Neuronal stem cell (in vitro differentiated cells): ENCODE data around the gene SIGLEC7.

Experiments used
- DNase-seq: peaks from one replicate; pipeline ENCODE4 v3.0.0-alpha.2; 2013; ENCODE audit warnings: low spot score
- H2AFZ ChIP-seq: one replicate; pipeline ENCODE4 v1.6.1; 2013; ENCODE audit warnings: mild to moderate bottlenecking, low read length, inconsistent platforms
- H2AK5ac ChIP-seq: 2 replicates; pipeline ENCODE4 v1.6.1; 2013; ENCODE audit warnings: low read depth, mild to moderate bottlenecking, inconsistent platforms, low read length, moderate library complexity, mixed read lengths
- H2BK120ac ChIP-seq: 2 replicates; pipeline ENCODE4 v1.6.1; 2013; ENCODE audit warnings: low read depth, mild to moderate bottlenecking, inconsistent platforms, low read length, moderate library complexity, mixed read lengths
- H2BK12ac ChIP-seq: one replicate; pipeline ENCODE4 v1.6.1; 2013; ENCODE audit warnings: low read length, inconsistent platforms
- H2BK15ac ChIP-seq: 2 replicates; pipeline ENCODE4 v1.6.1; 2013; ENCODE audit warnings: mild to moderate bottlenecking, low read length, inconsistent platforms, mixed read lengths
- H2BK5ac ChIP-seq: one replicate; pipeline ENCODE4 v1.6.1; 2013; ENCODE audit warnings: inconsistent platforms, mild to moderate bottlenecking, low read length, moderate library complexity
- H3K14ac ChIP-seq: one replicate; pipeline ENCODE4 v1.6.1; 2013; ENCODE audit warnings: low read length, inconsistent platforms
- H3K18ac ChIP-seq: 2 replicates; pipeline ENCODE4 v1.6.1; 2013; ENCODE audit warnings: low read length, inconsistent platforms
- H3K23ac ChIP-seq: 2 replicates; pipeline ENCODE4 v1.6.1; 2013; ENCODE audit warnings: low read depth, mild to moderate bottlenecking, mixed read lengths, low read length, inconsistent platforms; ENCODE audit not compliant: poor library complexity
- H3K27ac ChIP-seq: replicated peaks from 3 replicates; pipeline ENCODE4 v1.5.1; 2013; ENCODE audit warnings: low read length, inconsistent platforms
- H3K27me3 ChIP-seq, 3 experiments: 2 replicates each; pipeline ENCODE4 v1.6.1; 2013; ENCODE audit warnings: low read length in 3 of 3, mild to moderate bottlenecking in 2 of 3, inconsistent platforms in 1 of 3, low read depth in 1 of 3, mixed read lengths in 1 of 3, moderate library complexity in 1 of 3; ENCODE audit not compliant: control insufficient read depth in 3 of 3, insufficient read depth in 3 of 3
- H3K36me3 ChIP-seq, 2 donors: replicated peaks in 1 of 2; 2 replicates each; pipeline ENCODE4 v1.6.1; 2013; ENCODE audit warnings: low read length in 2 of 2; ENCODE audit not compliant: control insufficient read depth in 2 of 2, insufficient read depth in 2 of 2
- H3K4ac ChIP-seq: 2 replicates; pipeline ENCODE4 v1.6.1; 2013; ENCODE audit warnings: inconsistent platforms, mild to moderate bottlenecking, low read length, moderate library complexity
- H3K4me1 ChIP-seq, 2 donors: 1 replicate in 1 of 2; 2 replicates in 1 of 2; pipeline ENCODE4 v1.6.1; 2013; ENCODE audit warnings: low read length in 2 of 2, low read depth in 1 of 2; ENCODE audit not compliant: control insufficient read depth in 2 of 2, insufficient read depth in 1 of 2
- H3K4me2 ChIP-seq: one replicate; pipeline ENCODE4 v1.6.1; 2013; ENCODE audit warnings: mild to moderate bottlenecking, low read length, inconsistent platforms; ENCODE audit not compliant: insufficient read depth, poor library complexity, severe bottlenecking
- H3K4me3 ChIP-seq, 2 donors: 2 replicates each; pipeline ENCODE4 v1.5.1; 2013; ENCODE audit warnings: low read length in 2 of 2, mild to moderate bottlenecking in 2 of 2, inconsistent platforms in 1 of 2, moderate library complexity in 1 of 2
- H3K79me1 ChIP-seq: one replicate; pipeline ENCODE4 v1.6.1; 2013; ENCODE audit warnings: low read depth, mild to moderate bottlenecking, inconsistent platforms, low read length, moderate library complexity
- H3K9ac ChIP-seq: one replicate; pipeline ENCODE4 v1.6.1; 2013; ENCODE audit warnings: mild to moderate bottlenecking, low read depth, low read length, inconsistent platforms; ENCODE audit not compliant: poor library complexity
- H3K9me3 ChIP-seq, 2 donors: replicated peaks in 1 of 2; 2 replicates each; pipeline versions ENCODE3 to v1.6.1; 2013; ENCODE audit warnings: low read length in 2 of 2, mild to moderate bottlenecking in 2 of 2, inconsistent platforms in 1 of 2, low read depth in 1 of 2, mixed read lengths in 1 of 2, moderate library complexity in 1 of 2; ENCODE audit not compliant: control insufficient read depth in 2 of 2, insufficient read depth in 1 of 2
- H4K8ac ChIP-seq: one replicate; pipeline ENCODE4 v1.6.1; 2013; ENCODE audit warnings: low read depth, mild to moderate bottlenecking, inconsistent platforms, low read length, moderate library complexity
- H4K91ac ChIP-seq: one replicate; pipeline ENCODE4 v1.6.1; 2013; ENCODE audit warnings: low read length, low read depth, mild to moderate bottlenecking, inconsistent platforms; ENCODE audit not compliant: poor library complexity
- WGBS, 2 donors: extraction: QIAGEN DNeasy Blood & Tissue Kit; methylation state at CpG; one replicate each; pipeline ENCODE4 v1.1.7; 2013; ENCODE audit warnings: missing lambda C conversion rate in 2 of 2, mixed read lengths in 1 of 2; ENCODE audit not compliant: insufficient read length in 2 of 2, insufficient replicate concordance in 1 of 2; ENCODE audit errors: extremely low coverage in 2 of 2; 5-methylcytosine and 5-hydroxymethylcytosine counted together

Gene SIGLEC7

DNA sequence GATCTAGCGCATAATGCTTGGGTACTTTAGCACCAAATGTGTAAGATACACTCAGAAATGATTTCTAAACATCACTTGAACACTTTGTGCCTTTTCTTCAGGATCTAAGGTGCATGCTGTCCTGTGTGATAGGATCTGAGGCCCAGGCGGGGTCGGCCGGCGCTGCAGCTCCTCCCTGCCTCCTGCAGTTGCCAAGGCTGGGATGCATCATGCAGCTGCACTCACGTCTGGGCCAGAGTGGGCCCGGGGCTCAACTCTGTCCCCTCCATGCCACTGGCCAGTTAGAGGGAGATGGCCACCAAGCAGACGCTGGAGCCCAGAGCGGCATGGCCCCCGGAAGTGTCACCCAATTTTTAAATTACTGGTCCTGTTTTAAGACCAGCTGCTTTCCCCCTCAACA, 53.5 kb downstream of the SIGLEC7 start:
- WGBS, 2 donors: no CpG with 5 or more reads among the region's 10 CpGs
- no peak overlapping the region for H3K9ac ChIP-seq

DNA sequence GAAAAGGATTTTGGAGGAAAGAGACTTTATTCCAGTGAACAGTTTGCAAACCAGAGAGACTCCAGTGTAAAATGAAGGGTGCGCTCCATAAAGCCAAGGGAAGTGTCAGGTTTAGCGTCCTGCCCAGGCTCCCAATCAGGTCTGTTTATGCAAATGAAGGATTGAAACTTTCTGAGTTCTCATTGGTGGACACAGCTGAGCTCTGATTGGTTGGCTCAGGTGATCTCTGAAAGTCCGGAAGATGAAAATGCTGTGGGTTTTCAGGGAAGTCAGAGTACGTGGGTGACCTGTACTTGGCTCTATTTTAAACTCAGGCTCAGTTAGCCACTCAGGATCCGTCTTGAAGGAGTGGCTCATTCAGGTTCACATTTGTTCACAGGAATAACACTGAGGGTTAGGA, 54.1 kb downstream of the SIGLEC7 start:
- H2AFZ ChIP-seq: no peak overlapping the region
- no CpG with 5 or more reads among the region's 5 CpGs for WGBS, 2 donors
- no peak overlapping the region for H3K4me3 ChIP-seq
- no peak overlapping the region for H3K27ac ChIP-seq
- no peak overlapping the region for H3K4ac ChIP-seq
- peaks cover 0 to 3% of the 10 kb centered on the region in 2 donors for H3K9me3 ChIP-seq
- H3K4me2 ChIP-seq: no peak overlapping the region
- H2BK120ac ChIP-seq: no peak overlapping the region
- peaks cover 0 to 10% (median 0%) of the 10 kb centered on the region in 3 experiments for H3K27me3 ChIP-seq
- no peak overlapping the region for H4K91ac ChIP-seq
- H3K14ac ChIP-seq: no peak overlapping the region
- no peak overlapping the region for H4K8ac ChIP-seq
- no peak overlapping the region for H2AK5ac ChIP-seq
- no peak for DNase-seq
- no peak overlapping the region for H3K23ac ChIP-seq
- no peak overlapping the region for H3K18ac ChIP-seq
- H2BK15ac ChIP-seq: no peak overlapping the region
- H2BK12ac ChIP-seq: no peak overlapping the region
- H3K9ac ChIP-seq: no peak overlapping the region
- H3K4me1 ChIP-seq: no peaks in the 10 kb centered on the region
- no peaks in the 10 kb centered on the region for H3K36me3 ChIP-seq
- no peak overlapping the region for H2BK5ac ChIP-seq
- no peaks in the 10 kb centered on the region for H3K79me1 ChIP-seq

More for the DNA sequence above, 53.5 kb downstream of the SIGLEC7 start:
- H3K36me3 ChIP-seq: no peaks in the 10 kb centered on the region
- H3K79me1 ChIP-seq: no peaks in the 10 kb centered on the region
- no peak overlapping the region for H3K23ac ChIP-seq
- H3K4ac ChIP-seq: no peak overlapping the region
- H3K9me3 ChIP-seq: peaks cover 0 to 3% of the 10 kb centered on the region in 2 donors
- no peak overlapping the region for H2BK15ac ChIP-seq
- H3K4me1 ChIP-seq: no peaks in the 10 kb centered on the region
- H3K27me3 ChIP-seq: peaks cover 0 to 10% (median 0%) of the 10 kb centered on the region in 3 experiments
- H4K91ac ChIP-seq: no peak overlapping the region
- no peak overlapping the region for H2BK5ac ChIP-seq
- H2AK5ac ChIP-seq: no peak overlapping the region
- H4K8ac ChIP-seq: no peak overlapping the region
- H2BK120ac ChIP-seq: no peak overlapping the region
- H3K14ac ChIP-seq: peak overlapping the region; percentile 48
- H2AFZ ChIP-seq: no peak overlapping the region
- no peak overlapping the region for H3K27ac ChIP-seq
- H3K18ac ChIP-seq: no peak overlapping the region
- H2BK12ac ChIP-seq: no peak overlapping the region
- H3K4me3 ChIP-seq: no peak overlapping the region
- no peak for DNase-seq
- H3K4me2 ChIP-seq: no peak overlapping the region

DNA sequence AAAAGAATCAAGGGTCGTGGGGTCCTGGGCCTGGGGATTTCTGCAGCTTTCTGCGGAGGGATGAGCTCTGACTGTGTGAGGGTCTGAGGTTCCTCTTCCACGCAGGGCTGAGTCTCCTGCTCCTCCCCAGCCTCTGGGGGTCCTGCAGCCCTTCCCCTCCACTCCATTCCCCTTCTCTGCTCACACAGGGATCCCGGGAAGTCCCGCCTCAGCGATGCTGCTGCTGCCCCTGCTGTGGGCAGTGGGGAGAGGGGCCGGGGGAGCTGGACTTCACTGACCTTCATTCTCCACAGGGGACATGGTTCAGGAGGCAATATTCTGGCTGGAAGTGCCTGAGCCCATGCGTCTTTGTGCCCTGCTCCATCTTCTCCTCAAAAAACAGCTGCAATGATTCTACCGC, 56.5 kb downstream of the SIGLEC7 start:
- Histone ChIP-seq H3K18ac (peak overlapping the region; percentile 48), H3K14ac (peak overlapping the region; percentile 38), H3K9me3 (peaks cover 0 to 3% of the 10 kb centered on the region in 2 donors), H2BK5ac (no peak overlapping the region), H4K8ac (no peak overlapping the region), H3K9ac (no peak overlapping the region), H2BK15ac (no peak overlapping the region), H3K4ac (no peak overlapping the region), H3K27me3 (peaks cover 0 to 13% (median 0%) of the 10 kb centered on the region in 3 experiments), H4K91ac (no peak overlapping the region), H2BK120ac (no peak overlapping the region), H2BK12ac (no peak overlapping the region), H3K36me3 (no peaks in the 10 kb centered on the region), H2AFZ (no peak overlapping the region), H3K4me3 (no peak overlapping the region), H3K4me1 (no peaks in the 10 kb centered on the region), H3K23ac (no peak overlapping the region), H2AK5ac (no peak overlapping the region), H3K4me2 (no peak overlapping the region), H3K79me1 (peaks cover 2% of the 10 kb centered on the region), H3K27ac (no peak overlapping the region)
- no CpG with 5 or more reads among the region's 9 CpGs for WGBS, 2 donors
- no peak for DNase-seq

DNA sequence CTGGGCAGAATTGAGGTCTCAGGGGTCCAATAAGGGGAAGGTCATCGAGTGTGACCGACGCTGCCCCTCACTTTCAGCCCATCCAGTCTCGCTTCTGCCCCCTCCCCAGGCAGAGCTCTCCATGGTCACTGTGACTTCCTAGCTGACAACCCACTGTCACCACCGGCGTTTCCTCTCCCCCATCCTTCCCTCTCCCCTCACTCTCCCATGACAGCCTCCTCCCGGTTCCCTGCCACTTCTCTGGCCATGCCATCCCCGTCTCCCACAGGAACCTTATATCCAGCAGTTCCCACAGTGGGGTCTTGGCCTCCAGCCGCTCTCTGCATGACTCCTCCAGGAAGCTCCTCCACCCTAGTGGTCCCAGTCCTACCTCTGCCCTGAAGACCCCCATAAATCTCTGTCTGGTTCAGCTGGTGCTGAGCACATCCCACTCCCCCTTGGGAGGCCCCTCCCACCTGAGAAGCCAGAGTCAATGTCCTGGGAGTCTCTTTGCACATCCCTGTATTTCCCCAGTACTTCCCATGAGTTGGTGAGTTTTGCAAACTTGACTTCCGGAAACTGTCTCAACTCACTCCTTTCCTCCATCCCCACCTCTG, 58.1 kb downstream of the SIGLEC7 start:
- no peak for DNase-seq
- Histone ChIP-seq H2BK12ac (no peak overlapping the region), H3K79me1 (peaks cover 2% of the 10 kb centered on the region), H3K4me1 (no peaks in the 10 kb centered on the region), H3K9ac (no peak overlapping the region), H2BK5ac (no peak overlapping the region), H3K4me3 (peak overlapping the region in 1 of 2 donors; percentile 41), H3K14ac (no peak overlapping the region), H3K27me3 (peaks cover 0 to 10% (median 0%) of the 10 kb centered on the region in 3 experiments), H3K27ac (no peak overlapping the region), H3K4me2 (no peak overlapping the region), H3K23ac (no peak overlapping the region), H3K4ac (no peak overlapping the region), H3K36me3 (no peaks in the 10 kb centered on the region), H2AK5ac (no peak overlapping the region), H4K8ac (no peak overlapping the region), H3K18ac (no peak overlapping the region), H2BK120ac (no peak overlapping the region), H4K91ac (no peak overlapping the region), H2BK15ac (no peak overlapping the region), H2AFZ (no peak overlapping the region), H3K9me3 (peaks cover 0 to 3% of the 10 kb centered on the region in 2 donors)
- no CpG with 5 or more reads among the region's 10 CpGs for WGBS, 2 donors
